Gastrocnemius medialis (tissue), 4 donors: Measurements from ENCODE around the gene VPREB1. TPM values are rescaled to one million over a fixed set of nuclear protein-coding genes. Genes with fewer than 3 reads are reported as not detected.

Source experiments
- ATAC-seq, 2 donors: fragments of 150-250 bp; one replicate each; pipeline ENCODE4 v1.9.1; 2016
- DNase-seq, 2 donors: peaks; one replicate each; pipeline ENCODE4 v3.0.0-alpha.2; 2019
- H3K27ac ChIP-seq, 4 donors: fragments of 200-600 bp; sonication (generic); 1 replicate in 1 of 4; 2 replicates in 3 of 4; pipeline ENCODE4 v1.5.1; 2016 to 2018; ENCODE audit warnings: mild to moderate bottlenecking in 2 of 4, moderate library complexity in 1 of 4
- H3K27me3 ChIP-seq, 3 donors: fragments of 200-600 bp; sonication (generic) in 2 of 3; 1 replicate in 1 of 3; 2 replicates in 2 of 3; pipeline versions ENCODE4 v1.5.1 to v1.6.0; 2016 to 2019; ENCODE audit warnings: mild to moderate bottlenecking in 1 of 3, moderate library complexity in 1 of 3
- H3K36me3 ChIP-seq, 2 donors: fragments of 200-600 bp; sonication (generic) in 1 of 2; one replicate each; pipeline ENCODE4 v1.5.1; 2017 to 2018
- H3K4me1 ChIP-seq, 2 donors: fragments of 200-600 bp; sonication (generic) in 1 of 2; one replicate each; pipeline ENCODE4 v1.5.1; 2016 to 2017; ENCODE audit warnings: mild to moderate bottlenecking in 2 of 2
- H3K4me3 ChIP-seq, 4 donors: fragments of 200-600 bp; sonication (generic) in 3 of 4; 1 replicate in 1 of 4; 2 replicates in 3 of 4; pipeline ENCODE4 v1.5.1; 2016 to 2019; ENCODE audit warnings: mild to moderate bottlenecking in 2 of 4
- H3K9me3 ChIP-seq, 3 donors: fragments of 200-600 bp; sonication (generic) in 2 of 3; 1 replicate in 1 of 3; 2 replicates in 2 of 3; pipeline ENCODE4 v1.5.1; 2016 to 2019
- POLR2A ChIP-seq, 2 donors: fragments of 450-650 bp; IDR thresholded peaks; one replicate each; pipeline ENCODE4 v1.6.1; 2017; ENCODE audit warnings: antibody characterized with exemption in 2 of 2, mild to moderate bottlenecking in 2 of 2, moderate library complexity in 2 of 2
- in situ Hi-C, 4 donors: fragments of 200-750 bp; cut with MboI; loops; one replicate each; pipeline versions ENCODE4 v1.15.0 to v1.8.0; 2017; ENCODE audit warnings: low sequenced_read_pairs in 4 of 4
- intact Hi-C: fragments of 100-400 bp; cut with DNase I; formaldehyde crosslinking; loops from one replicate; pipeline ENCODE4 v1.15.1; 2023; ENCODE audit warnings: low total_unique reads
- total RNA-seq, 4 donors: library from RNA; depleted of rRNA; stranded (reverse); fragments of >200 nt; gene quantifications; one replicate each; pipeline versions ENCODE4 v1.1.0 to v1.2.3, GENCODE V29; 2016
- TF ChIP-seq, protein P1 (sequence below), 5 experiments: fragments of 450-650 bp in 3 of 5; fragments of 200-600 bp in 2 of 5; sonication (generic) in 2 of 5; IDR thresholded peaks in 4 of 5; conservative IDR thresholded peaks in 1 of 5; 1 replicate in 4 of 5; 2 replicates in 1 of 5; pipeline ENCODE4 v1.5.1; 2016 to 2019; ENCODE audit warnings: antibody characterized with exemption in 5 of 5, mild to moderate bottlenecking in 3 of 5, moderate library complexity in 3 of 5

Gene VPREB1
- total RNA-seq, 4 donors from 2014 or later: not detected

DNA sequence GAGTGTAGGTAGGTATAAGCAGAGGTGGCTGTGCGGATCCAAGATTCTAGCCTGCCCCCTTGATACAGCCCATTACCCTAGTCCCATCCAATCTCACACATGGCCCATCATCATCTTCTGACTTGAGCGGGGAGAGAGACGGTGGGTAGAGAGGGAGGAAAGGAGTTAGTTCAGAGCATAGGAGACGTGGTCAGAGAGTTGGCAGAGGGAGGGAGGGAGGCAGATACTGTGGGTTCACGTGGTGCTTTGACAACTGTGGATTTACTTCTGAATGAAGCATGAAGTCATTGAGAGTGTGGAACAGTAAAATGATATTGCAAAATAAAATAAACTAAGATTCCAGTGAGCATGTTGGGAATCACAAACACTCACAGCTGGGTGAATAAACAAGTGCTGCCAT lies 31.4 kb upstream of the VPREB1 start:
- Histone ChIP-seq H3K9me3 (no peaks in the 10 kb centered on the region), H3K36me3 (no peaks in the 10 kb centered on the region), H3K27ac (no peak overlapping the region), H3K27me3 (peaks cover 0 to 18% (median 0%) of the 10 kb centered on the region in 3 donors), H3K4me1 (no peaks in the 10 kb centered on the region), H3K4me3 (no peak overlapping the region)
- in situ Hi-C loops (no loop called here), intact Hi-C loops (no loop called here)
- TF ChIP-seq, protein P1, sequence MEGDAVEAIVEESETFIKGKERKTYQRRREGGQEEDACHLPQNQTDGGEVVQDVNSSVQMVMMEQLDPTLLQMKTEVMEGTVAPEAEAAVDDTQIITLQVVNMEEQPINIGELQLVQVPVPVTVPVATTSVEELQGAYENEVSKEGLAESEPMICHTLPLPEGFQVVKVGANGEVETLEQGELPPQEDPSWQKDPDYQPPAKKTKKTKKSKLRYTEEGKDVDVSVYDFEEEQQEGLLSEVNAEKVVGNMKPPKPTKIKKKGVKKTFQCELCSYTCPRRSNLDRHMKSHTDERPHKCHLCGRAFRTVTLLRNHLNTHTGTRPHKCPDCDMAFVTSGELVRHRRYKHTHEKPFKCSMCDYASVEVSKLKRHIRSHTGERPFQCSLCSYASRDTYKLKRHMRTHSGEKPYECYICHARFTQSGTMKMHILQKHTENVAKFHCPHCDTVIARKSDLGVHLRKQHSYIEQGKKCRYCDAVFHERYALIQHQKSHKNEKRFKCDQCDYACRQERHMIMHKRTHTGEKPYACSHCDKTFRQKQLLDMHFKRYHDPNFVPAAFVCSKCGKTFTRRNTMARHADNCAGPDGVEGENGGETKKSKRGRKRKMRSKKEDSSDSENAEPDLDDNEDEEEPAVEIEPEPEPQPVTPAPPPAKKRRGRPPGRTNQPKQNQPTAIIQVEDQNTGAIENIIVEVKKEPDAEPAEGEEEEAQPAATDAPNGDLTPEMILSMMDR (IDR thresholded peaks at IDR 0.05 in 4 of 5, conservative IDR thresholded peaks at IDR 0.05 in 1 of 5): no peak
- no peak for TF ChIP-seq POLR2A (IDR thresholded peaks at IDR 0.05)
- DNase-seq (no peak), ATAC-seq (no peak)

DNA sequence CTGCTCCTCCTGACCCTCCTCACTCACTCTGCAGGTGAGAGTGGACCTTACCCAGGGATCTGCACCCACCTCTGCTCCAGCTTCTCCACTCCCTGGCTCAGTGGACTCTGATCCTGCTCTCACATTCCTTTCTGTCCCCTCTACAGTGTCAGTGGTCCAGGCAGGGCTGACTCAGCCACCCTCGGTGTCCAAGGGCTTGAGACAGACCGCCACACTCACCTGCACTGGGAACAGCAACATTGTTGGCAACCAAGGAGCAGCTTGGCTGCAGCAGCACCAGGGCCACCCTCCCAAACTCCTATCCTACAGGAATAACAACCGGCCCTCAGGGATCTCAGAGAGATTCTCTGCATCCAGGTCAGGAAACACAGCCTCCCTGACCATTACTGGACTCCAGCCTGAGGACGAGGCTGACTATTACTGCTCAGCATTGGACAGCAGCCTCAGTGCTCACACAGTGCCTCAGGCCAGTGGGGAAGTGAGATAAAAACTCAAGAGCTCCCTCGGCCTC lies 29.7 kb upstream of the VPREB1 start:
- H3K36me3 ChIP-seq: no peaks in the 10 kb centered on the region
- no peak overlapping the region for H3K27ac ChIP-seq
- no peak overlapping the region for H3K4me3 ChIP-seq
- no peak for ATAC-seq
- DNase-seq: no peak
- TF ChIP-seq, protein P1 (IDR thresholded peaks at IDR 0.05 in 4 of 5, conservative IDR thresholded peaks at IDR 0.05 in 1 of 5): no peak
- no peak for TF ChIP-seq POLR2A (IDR thresholded peaks at IDR 0.05)
- H3K4me1 ChIP-seq: no peaks in the 10 kb centered on the region
- peaks cover 0 to 18% (median 0%) of the 10 kb centered on the region in 3 donors for H3K27me3 ChIP-seq
- H3K9me3 ChIP-seq: no peaks in the 10 kb centered on the region
- in situ Hi-C loops (no loop called here), intact Hi-C loops (no loop called here)

DNA sequence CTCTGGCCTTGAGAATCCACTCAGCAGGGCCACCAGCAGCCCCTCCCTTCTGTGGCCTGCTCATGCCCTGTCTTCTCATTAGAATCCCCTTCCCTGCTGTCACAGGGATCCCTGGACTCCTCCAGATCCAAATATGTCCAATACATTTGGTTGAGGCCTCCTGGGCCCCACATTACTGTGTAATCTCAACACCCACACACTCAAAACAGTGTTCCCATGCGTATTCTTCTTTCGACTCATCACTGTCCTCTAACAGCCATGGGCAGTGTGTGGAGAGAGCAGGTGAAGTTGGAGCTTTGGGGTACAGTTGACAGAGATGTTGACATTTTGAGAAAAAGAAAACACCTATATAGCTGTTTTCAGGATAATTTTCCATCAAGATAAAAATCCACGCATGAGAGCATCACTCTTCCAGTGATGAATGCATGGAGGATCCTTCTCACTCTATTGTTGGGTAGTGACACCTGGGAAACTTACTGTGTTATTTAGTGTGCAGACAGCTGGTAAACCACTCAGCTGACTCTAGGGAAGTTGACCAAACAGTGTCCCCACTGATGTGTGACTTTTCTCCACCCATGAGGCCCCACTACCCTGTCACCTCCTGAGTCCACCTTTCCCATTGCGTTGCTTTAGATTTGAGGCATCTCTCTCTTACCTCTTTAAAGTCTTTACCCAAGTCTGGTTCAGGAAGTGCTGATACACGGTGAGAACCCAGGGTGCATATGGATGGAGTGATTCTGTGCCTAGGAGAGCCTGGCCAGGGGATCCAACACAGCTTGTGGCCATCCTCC lies 28.7 kb upstream of the VPREB1 start:
- ATAC-seq: no peak
- peaks cover 0 to 10% (median 0%) of the 10 kb centered on the region in 3 donors for H3K27me3 ChIP-seq
- intact Hi-C loops: no loop called here
- no peaks in the 10 kb centered on the region for H3K36me3 ChIP-seq
- no peak for DNase-seq
- in situ Hi-C loops: no loop called here
- H3K4me1 ChIP-seq: no peaks in the 10 kb centered on the region
- TF ChIP-seq, protein P1 (IDR thresholded peaks at IDR 0.05 in 4 of 5, conservative IDR thresholded peaks at IDR 0.05 in 1 of 5): no peak
- no peak for TF ChIP-seq POLR2A (IDR thresholded peaks at IDR 0.05)
- no peak overlapping the region for H3K4me3 ChIP-seq
- H3K27ac ChIP-seq: no peak overlapping the region
- H3K9me3 ChIP-seq: no peaks in the 10 kb centered on the region

DNA sequence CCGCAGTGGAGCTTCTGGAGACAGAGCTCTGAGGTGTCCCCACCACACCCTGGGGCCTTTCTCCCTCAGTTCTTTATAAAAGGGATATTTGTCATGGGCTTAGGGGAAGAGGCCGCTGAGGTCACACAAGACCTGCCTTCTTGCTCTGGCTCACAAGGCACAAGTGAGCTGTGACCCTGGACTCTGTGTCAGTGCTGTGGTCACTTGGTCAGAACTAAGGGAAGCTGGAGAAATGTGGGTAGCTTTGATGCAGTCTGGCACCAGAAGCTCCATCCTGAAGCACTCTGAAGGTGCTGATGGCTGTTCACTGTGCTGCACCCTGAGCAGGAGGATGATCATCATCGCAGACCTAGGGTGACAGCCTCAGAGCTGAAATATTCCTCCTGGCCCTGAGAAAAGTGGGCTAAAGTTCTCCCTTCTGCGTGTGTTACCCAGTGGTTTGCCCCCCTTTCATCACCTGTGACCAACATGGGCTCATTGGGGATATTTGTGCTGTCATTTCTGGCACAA lies 28.1 kb upstream of the VPREB1 start:
- H3K36me3 ChIP-seq: no peaks in the 10 kb centered on the region
- peaks cover 0 to 6% (median 0%) of the 10 kb centered on the region in 3 donors for H3K27me3 ChIP-seq
- H3K4me3 ChIP-seq: no peak overlapping the region
- ATAC-seq: no peak
- intact Hi-C loops (no loop called here), in situ Hi-C loops (no loop called here)
- no peak for DNase-seq
- H3K4me1 ChIP-seq: no peaks in the 10 kb centered on the region
- no peak for TF ChIP-seq POLR2A (IDR thresholded peaks at IDR 0.05)
- TF ChIP-seq, protein P1 (IDR thresholded peaks at IDR 0.05 in 4 of 5, conservative IDR thresholded peaks at IDR 0.05 in 1 of 5): no peak
- H3K27ac ChIP-seq: no peak overlapping the region
- no peaks in the 10 kb centered on the region for H3K9me3 ChIP-seq
